ENCODE data around the gene GRK6.

Gene GRK6

GRCh38 chr5:177443144-177443983 lies 16.9 kb downstream of the GRK6 start:
- Histone ChIP-seq H4K20me1 (ENCODE audit: insufficient read depth, low read length) (no peaks in the 10 kb centered on the region), H3K79me2 (ENCODE audit: low read length) (no peaks in the 10 kb centered on the region), H3F3A (ENCODE audit: insufficient read depth, low read length) (peaks cover 36% of the 10 kb centered on the region), H3K27me3 (replicated peaks; ENCODE audit: insufficient read depth, low read length) (no peaks in the 10 kb centered on the region), H2AFZ (ENCODE audit: low read length) (no peak overlapping the region), H3K36me3 (replicated peaks; ENCODE audit: insufficient read depth, low read length) (no peaks in the 10 kb centered on the region), H3K27ac (ENCODE audit: low read length) (peak overlapping the region; percentile 59; the same call in 1 of the 2 replicates), H3K4me3 (ENCODE audit: low read length) (no peak overlapping the region), H3K9me2 (replicated peaks; ENCODE audit: insufficient read depth, low read length) (no peaks in the 10 kb centered on the region), H3K9me3 (replicated peaks; ENCODE audit: insufficient read depth, low read length) (no peaks in the 10 kb centered on the region), H3K4me2 (ENCODE audit: low read depth, low read length) (no peak overlapping the region), H3K4me1 (ENCODE audit: low read length) (peaks cover 36% of the 10 kb centered on the region), H3K9ac (ENCODE audit: low read length) (no peak overlapping the region)
- no peak for TF ChIP-seq EZH2 (optimal IDR thresholded peaks at IDR 0.05; ENCODE audit: low read depth, low read length)
- TF ChIP-seq CTCF (IDR thresholded peaks at IDR 0.05; ENCODE audit: low read length): no peak
- no peak for TF ChIP-seq EZH2phosphoT487 (IDR thresholded peaks at IDR 0.05; ENCODE audit: low read length)
- no peak for DNase-seq

- Histone ChIP-seq H3F3A (ENCODE audit: insufficient read depth, low read length) (peaks cover 36% of the 10 kb centered on the region), H4K20me1 (ENCODE audit: insufficient read depth, low read length) (no peaks in the 10 kb centered on the region), H3K4me1 (ENCODE audit: low read length) (peaks cover 36% of the 10 kb centered on the region), H3K27me3 (replicated peaks; ENCODE audit: insufficient read depth, low read length) (no peaks in the 10 kb centered on the region), H3K4me3 (ENCODE audit: low read length) (no peak overlapping the region), H3K27ac (ENCODE audit: low read length) (peak overlapping the region; percentile 59; the same call in 1 of the 2 replicates), H3K4me2 (ENCODE audit: low read depth, low read length) (peak overlapping the region; percentile 99; the same call in 1 of the 2 replicates), H3K9me3 (replicated peaks; ENCODE audit: insufficient read depth, low read length) (no peaks in the 10 kb centered on the region), H3K9me2 (replicated peaks; ENCODE audit: insufficient read depth, low read length) (no peaks in the 10 kb centered on the region), H3K79me2 (ENCODE audit: low read length) (no peaks in the 10 kb centered on the region), H3K9ac (ENCODE audit: low read length) (peak overlapping the region; percentile 83; the same call in 1 of the 2 replicates), H3K36me3 (replicated peaks; ENCODE audit: insufficient read depth, low read length) (no peaks in the 10 kb centered on the region), H2AFZ (ENCODE audit: low read length) (no peak overlapping the region)
- TF ChIP-seq EZH2phosphoT487 (IDR thresholded peaks at IDR 0.05; ENCODE audit: low read length) (no peak), EZH2 (optimal IDR thresholded peaks at IDR 0.05; ENCODE audit: low read depth, low read length) (no peak), CTCF (IDR thresholded peaks at IDR 0.05; ENCODE audit: low read length) (no peak)
- peak; percentile 32 for DNase-seq
These were observed 17.9 kb downstream of the GRK6 start for GRCh38 chr5:177444106-177445051.

GRCh38 chr5:177445052-177445916 lies 18.8 kb downstream of the GRK6 start:
- H3K27ac ChIP-seq (ENCODE audit: low read length): peak overlapping the region; percentile 59
- peak overlapping the region; percentile 70 for H3K4me3 ChIP-seq (ENCODE audit: low read length)
- no peaks in the 10 kb centered on the region for H3K79me2 ChIP-seq (ENCODE audit: low read length)
- peaks cover 36% of the 10 kb centered on the region for H3F3A ChIP-seq (ENCODE audit: insufficient read depth, low read length)
- H3K4me1 ChIP-seq (ENCODE audit: low read length): peaks cover 36% of the 10 kb centered on the region
- H3K9ac ChIP-seq (ENCODE audit: low read length): peak overlapping the region; percentile 83; the same call in 1 of the 2 replicates
- H3K36me3 ChIP-seq (replicated peaks; ENCODE audit: insufficient read depth, low read length): no peaks in the 10 kb centered on the region
- peak; percentile 38 for DNase-seq
- H2AFZ ChIP-seq (ENCODE audit: low read length): no peak overlapping the region
- no peaks in the 10 kb centered on the region for H3K9me2 ChIP-seq (replicated peaks; ENCODE audit: insufficient read depth, low read length)
- H3K4me2 ChIP-seq (ENCODE audit: low read depth, low read length): peak overlapping the region; percentile 99
- no peaks in the 10 kb centered on the region for H3K27me3 ChIP-seq (replicated peaks; ENCODE audit: insufficient read depth, low read length)
- H4K20me1 ChIP-seq (ENCODE audit: insufficient read depth, low read length): no peaks in the 10 kb centered on the region
- H3K9me3 ChIP-seq (replicated peaks; ENCODE audit: insufficient read depth, low read length): no peaks in the 10 kb centered on the region
- no peak for TF ChIP-seq EZH2phosphoT487 (IDR thresholded peaks at IDR 0.05; ENCODE audit: low read length)
- no peak for TF ChIP-seq EZH2 (optimal IDR thresholded peaks at IDR 0.05; ENCODE audit: low read depth, low read length)
- TF ChIP-seq CTCF (IDR thresholded peaks at IDR 0.05; ENCODE audit: low read length): no peak
